GM12878 (cell line): ENCODE results near the gene PPP1CA. TPM values are rescaled to one million over a fixed set of nuclear protein-coding genes. Genes with fewer than 3 reads are reported as not detected.

Experiments
- ATAC-seq: fragments of 200-7000 bp; cut with Tn5 transposase; 3 replicates; pipeline ENCODE4 v1.9.1; 2020; ENCODE audit warnings: mild to moderate bottlenecking, moderate library complexity
- BruUV-seq: library from RNA; stranded (reverse); fragments of 400-500 nt; replicated peaks from 2 replicates; lab custom pipeline; 2021; lab: Mats Ljungman, UMichigan
- CTCF ChIA-PET: fragments of 300-600 bp; sonication (Branson Sonifier 250); formaldehyde crosslinking; extraction: SDS; loops from one replicate; lab custom pipeline; 2021; ENCODE audit warnings: inconsistent platforms; lab: Yijun Ruan, JAX
- POLR2A ChIA-PET: fragments of 350-600 bp; formaldehyde crosslinking; extraction: SDS; loops from one replicate; lab custom pipeline; 2021; ENCODE audit warnings: inconsistent platforms; lab: Charles Lee
- RAD21 ChIA-PET: fragments of 300-600 bp; sonication (Branson Sonifier 250); formaldehyde crosslinking; loops from one replicate; lab custom pipeline; 2023; ENCODE audit warnings: antibody characterized with exemption; ENCODE audit not compliant: unreplicated experiment; lab: Charles Lee
- SMC1A ChIA-PET: fragments of 300-600 bp; sonication (Branson Sonifier 250); formaldehyde crosslinking; loops from one replicate; lab custom pipeline; 2023; ENCODE audit not compliant: unreplicated experiment, uncharacterized antibody; lab: Charles Lee
- DNase-seq: peaks from one replicate; pipeline ENCODE4 v3.0.0-alpha.2; 2011; ENCODE audit warnings: low read depth, low spot score
- FAIRE-seq: peaks from 3 replicates; lab custom pipeline; 2011; peaks lifted over from hg19 to GRCh38; lab: Jason Lieb, UNC
- H2AFZ ChIP-seq: 2 replicates; pipeline ENCODE4 v1.6.0; 2011; ENCODE audit warnings: low read depth, low read length, control low read depth; ENCODE audit not compliant: control insufficient read depth
- H3K27ac ChIP-seq: 2 replicates; pipeline ENCODE4 v1.5.1; 2011; ENCODE audit warnings: control low read depth; ENCODE audit not compliant: control insufficient read depth, insufficient read depth
- H3K27me3 ChIP-seq, 2 experiments: replicated peaks in 1 of 2; 2 replicates each; pipeline versions ENCODE4 v1.6.0 to v1.6.1; 2011; ENCODE audit warnings: low read length in 1 of 2; ENCODE audit not compliant: control insufficient read depth in 2 of 2, insufficient read depth in 2 of 2
- H3K36me3 ChIP-seq, 2 experiments: 2 replicates each; pipeline ENCODE4 v1.5.1; 2011; ENCODE audit warnings: low read length in 1 of 2; ENCODE audit not compliant: control insufficient read depth in 2 of 2, insufficient read depth in 2 of 2
- H3K4me1 ChIP-seq: 2 replicates; pipeline ENCODE4 v1.6.1; 2011; ENCODE audit warnings: mild to moderate bottlenecking, low read length, moderate library complexity, mixed read lengths; ENCODE audit not compliant: control insufficient read depth, insufficient read depth
- H3K4me2 ChIP-seq: 2 replicates; pipeline ENCODE4 v1.6.0; 2011; ENCODE audit warnings: control low read depth; ENCODE audit not compliant: control insufficient read depth, insufficient read depth
- H3K4me3 ChIP-seq: fragments of 200-600 bp; sonication (generic); 2 replicates; pipeline ENCODE4 v1.5.1; 2016
- H3K79me2 ChIP-seq: 2 replicates; pipeline ENCODE4 v1.6.0; 2011; ENCODE audit warnings: low read length; ENCODE audit not compliant: control insufficient read depth, insufficient read depth
- H3K9ac ChIP-seq: 2 replicates; pipeline ENCODE4 v1.8.0; 2011; ENCODE audit warnings: low read length, control low read depth, mixed read lengths; ENCODE audit not compliant: control insufficient read depth, insufficient read depth
- H3K9me3 ChIP-seq: replicated peaks from 3 replicates; pipeline ENCODE4 v1.5.1; 2011; ENCODE audit warnings: mild to moderate bottlenecking, low read length; ENCODE audit not compliant: control insufficient read depth, insufficient read depth
- H4K20me1 ChIP-seq: 2 replicates; pipeline ENCODE4 v1.6.0; 2011; ENCODE audit not compliant: control insufficient read depth, insufficient read depth
- CBFB ChIP-seq: IDR thresholded peaks from 2 replicates; pipeline ENCODE4 v1.6.1; 2016; ENCODE audit warnings: antibody characterized with exemption, low read depth
- IRF5 ChIP-seq: fragments of 450-650 bp; IDR thresholded peaks from 2 replicates; pipeline ENCODE4 v1.6.1; 2017; ENCODE audit warnings: borderline replicate concordance
- POLR2A ChIP-seq: IDR thresholded peaks from 2 replicates; pipeline ENCODE4 v1.6.1; 2011; ENCODE audit warnings: low read depth, mild to moderate bottlenecking, low read length
- POLR2AphosphoS5 ChIP-seq: IDR thresholded peaks from 2 replicates; pipeline ENCODE4 v1.6.1; 2011; ENCODE audit warnings: mild to moderate bottlenecking, low read length, inconsistent platforms
- POU2F2 ChIP-seq: IDR thresholded peaks from 3 replicates; pipeline ENCODE4 v1.6.1; 2011; ENCODE audit warnings: low read depth, mild to moderate bottlenecking, low read length, borderline replicate concordance
- SMAD5 ChIP-seq: IDR thresholded peaks from 2 replicates; pipeline ENCODE4 v1.6.1; 2016; ENCODE audit warnings: antibody characterized with exemption, low read depth
- SMC3 ChIP-seq: IDR thresholded peaks from 2 replicates; pipeline ENCODE4 v1.6.1; 2011; ENCODE audit warnings: low read length, improper control_type of control experiment, borderline replicate concordance
- TCF7 ChIP-seq: IDR thresholded peaks from 2 replicates; pipeline ENCODE4 v1.6.1; 2014; ENCODE audit warnings: antibody characterized with exemption, borderline replicate concordance
- ZBED1 ChIP-seq: IDR thresholded peaks from 2 replicates; pipeline ENCODE4 v1.6.1; 2016; ENCODE audit warnings: borderline replicate concordance
- WGBS: methylation state at CpG from one replicate; pipeline ENCODE4 v1.1.6; 2016; ENCODE audit warnings: low lambda C conversion rate; ENCODE audit not compliant: insufficient replicate concordance, insufficient coverage; ENCODE audit errors: missing lambda C conversion rate; 5-methylcytosine and 5-hydroxymethylcytosine counted together
- in situ Hi-C: fragments of 300-500 bp; cut with MboI; formaldehyde crosslinking; loops from 9 replicates; pipeline ENCODE4 v1.14.3; 2018; ENCODE audit warnings: mixed read lengths
- intact Hi-C: fragments of 100-400 bp; cut with micrococcal nuclease; formaldehyde crosslinking; loops from one replicate; pipeline ENCODE4 v1.14.2; 2022; ENCODE audit not compliant: unreplicated experiment
- polyA plus RNA-seq, 11 experiments: library from polyadenylated mRNA; depleted of rRNA in 4 of 11; unstranded in 6 of 11; stranded (reverse) in 5 of 11; fragments of >200 nt; fragmentation: Nextera tagmentation in 4 of 11; fragmentation: Illumina TruSeq in 1 of 11; extraction: Ambion mirVana in 4 of 11; extraction: Trizol in 1 of 11; gene quantifications; 1 replicate in 1 of 11; 2 replicates in 10 of 11; pipeline versions ENCODE4 v1.2.1 to v1.2.3, GENCODE V29; 2011 to 2016; ENCODE audit warnings: inconsistent platforms in 2 of 11, missing spikeins in 2 of 11, low read depth in 1 of 11
- total RNA-seq, 4 experiments: library from RNA; depleted of rRNA in 3 of 4; stranded (reverse); fragments of >200 nt in 3 of 4; fragmentation: Illumina TruSeq in 1 of 4; extraction: Trizol in 1 of 4; gene quantifications; 2 replicates each; pipeline versions ENCODE4 v1.2.1 to v1.2.3, GENCODE V29; 2013 to 2021
- TF ChIP-seq, protein P1 (sequence below): IDR thresholded peaks from 2 replicates; pipeline ENCODE4 v1.6.1; 2011; ENCODE audit warnings: borderline replicate concordance, low read depth, mild to moderate bottlenecking, moderate library complexity, low read length; ENCODE audit not compliant: insufficient read depth, poor library complexity, severe bottlenecking

The PPP1CA gene
- total and polyA plus RNA-seq, 10 of the 15 experiments (the other 5 are each of a cell fraction or from before 2014, with no cell fraction given): 26.4 to 458 (median 240) TPM

DNA sequence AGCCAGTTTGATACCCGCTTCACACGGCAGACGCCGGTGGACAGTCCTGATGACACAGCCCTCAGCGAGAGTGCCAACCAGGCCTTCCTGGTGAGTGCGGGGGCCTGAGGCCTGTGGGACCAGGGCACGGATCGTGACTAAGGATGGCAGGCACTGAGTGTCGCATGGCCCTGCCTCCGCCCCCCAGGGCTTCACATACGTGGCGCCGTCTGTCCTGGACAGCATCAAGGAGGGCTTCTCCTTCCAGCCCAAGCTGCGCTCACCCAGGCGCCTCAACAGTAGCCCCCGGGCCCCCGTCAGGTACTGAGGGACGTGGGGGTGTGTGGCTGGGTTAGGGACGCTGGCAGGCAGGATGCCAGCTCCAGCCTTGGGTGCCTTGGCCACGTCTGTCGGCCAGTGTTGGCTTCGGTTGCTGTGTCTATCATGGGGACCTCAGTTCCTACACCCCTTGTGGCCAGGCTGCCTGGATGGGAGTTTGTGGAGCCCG is 32.8 kb upstream of the PPP1CA start:
- no peaks in the 10 kb centered on the region for H3K9me3 ChIP-seq
- WGBS: 26% methylated on average over 23 of the region's 23 CpGs
- H3K79me2 ChIP-seq: peaks cover 63% of the 10 kb centered on the region
- no peak; the same call in 1 of the 2 replicates for TF ChIP-seq CBFB
- peak; percentile 33; the same call in 2 of the 3 replicates for TF ChIP-seq POU2F2
- peak; percentile 15; the same call in 1 of the 2 replicates for TF ChIP-seq ZBED1
- TF ChIP-seq TCF7: no peak
- TF ChIP-seq SMC3: no peak
- peak; percentile 64 for TF ChIP-seq POLR2A
- TF ChIP-seq IRF5: no peak
- peak; percentile 62; the same call in 1 of the 2 replicates for TF ChIP-seq SMAD5
- TF ChIP-seq POLR2AphosphoS5: peak; percentile 65
- TF ChIP-seq, protein P1, sequence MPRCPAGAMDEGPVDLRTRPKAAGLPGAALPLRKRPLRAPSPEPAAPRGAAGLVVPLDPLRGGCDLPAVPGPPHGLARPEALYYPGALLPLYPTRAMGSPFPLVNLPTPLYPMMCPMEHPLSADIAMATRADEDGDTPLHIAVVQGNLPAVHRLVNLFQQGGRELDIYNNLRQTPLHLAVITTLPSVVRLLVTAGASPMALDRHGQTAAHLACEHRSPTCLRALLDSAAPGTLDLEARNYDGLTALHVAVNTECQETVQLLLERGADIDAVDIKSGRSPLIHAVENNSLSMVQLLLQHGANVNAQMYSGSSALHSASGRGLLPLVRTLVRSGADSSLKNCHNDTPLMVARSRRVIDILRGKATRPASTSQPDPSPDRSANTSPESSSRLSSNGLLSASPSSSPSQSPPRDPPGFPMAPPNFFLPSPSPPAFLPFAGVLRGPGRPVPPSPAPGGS: peak; percentile 48
- TF ChIP-seq, all 136 proteins: peak for 6
- Histone ChIP-seq H3K4me3 (peak overlapping the region; percentile 90; the same call in 1 of the 2 replicates), H2AFZ (no peak overlapping the region), H3K27ac (peak overlapping the region; percentile 99), H3K4me2 (peak overlapping the region; percentile 71), H3K9ac (peak overlapping the region; percentile 99), H3K27me3 (no peaks in the 10 kb centered on the region), H3K4me1 (peaks cover 32% of the 10 kb centered on the region), H3K36me3 (peaks cover 6 to 20% of the 10 kb centered on the region in 2 experiments; a peak in 3 of 4 replicates), H4K20me1 (no peaks in the 10 kb centered on the region)
- intact Hi-C loops: no loop called here
- no peak for DNase-seq
- BruUV-seq: no TSS peak
- no peak for ATAC-seq
- ChIA-PET CTCF (interaction anchor here (0.8 to 1.0 kb wide), 2 partner anchors 26 to 32 kb away, joined by 3 to 4 read pairs; no protein-coding TSS in a partner anchor), RAD21 (interaction anchor here (7.2 kb wide), 1 partner anchor 32 kb away, joined by 112 read pairs; the partner anchor contains the start of genes PPP1CA and TBC1D10C), POLR2A (interaction anchor here (0.6 to 2.3 kb wide), 5 partner anchors 12 to 43 kb away, joined by 3 to 10 read pairs (median 5); partner anchors contain the start of genes PPP1CA, RAD9A and TMEM134), SMC1A (no interaction called here)
- no peak for FAIRE-seq
- in situ Hi-C loops: no loop called here
